ENCODE data around the gene RHOU.

DNA sequence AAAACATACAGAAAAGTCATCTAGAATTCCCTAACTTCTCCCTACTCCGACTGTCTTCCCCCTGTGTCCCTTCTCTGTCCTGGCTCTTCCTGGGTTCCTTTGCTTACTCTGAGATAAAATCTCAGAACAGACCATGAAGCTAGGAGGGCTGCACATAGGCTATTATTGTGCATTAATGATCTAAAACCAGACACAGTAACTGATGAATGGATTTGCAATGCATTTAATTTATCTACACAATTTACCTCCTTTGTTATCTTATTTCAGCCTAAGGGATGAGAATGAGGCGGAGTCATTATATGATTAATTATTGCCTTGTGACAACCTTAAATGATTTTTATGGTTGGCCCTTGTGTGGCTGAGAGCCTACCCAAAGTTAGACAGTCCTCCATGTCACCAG is 14.5 kb downstream of the RHOU start:
- no peak for TF ChIP-seq JUNB (IDR thresholded peaks at IDR 0.05)
- TF ChIP-seq SMC3 (IDR thresholded peaks at IDR 0.05) = no peak
- TF ChIP-seq, protein P1, sequence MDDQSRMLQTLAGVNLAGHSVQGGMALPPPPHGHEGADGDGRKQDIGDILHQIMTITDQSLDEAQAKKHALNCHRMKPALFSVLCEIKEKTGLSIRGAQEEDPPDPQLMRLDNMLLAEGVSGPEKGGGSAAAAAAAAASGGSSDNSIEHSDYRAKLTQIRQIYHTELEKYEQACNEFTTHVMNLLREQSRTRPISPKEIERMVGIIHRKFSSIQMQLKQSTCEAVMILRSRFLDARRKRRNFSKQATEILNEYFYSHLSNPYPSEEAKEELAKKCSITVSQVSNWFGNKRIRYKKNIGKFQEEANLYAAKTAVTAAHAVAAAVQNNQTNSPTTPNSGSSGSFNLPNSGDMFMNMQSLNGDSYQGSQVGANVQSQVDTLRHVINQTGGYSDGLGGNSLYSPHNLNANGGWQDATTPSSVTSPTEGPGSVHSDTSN (IDR thresholded peaks at IDR 0.05) = no peak
- TF ChIP-seq, protein P2, sequence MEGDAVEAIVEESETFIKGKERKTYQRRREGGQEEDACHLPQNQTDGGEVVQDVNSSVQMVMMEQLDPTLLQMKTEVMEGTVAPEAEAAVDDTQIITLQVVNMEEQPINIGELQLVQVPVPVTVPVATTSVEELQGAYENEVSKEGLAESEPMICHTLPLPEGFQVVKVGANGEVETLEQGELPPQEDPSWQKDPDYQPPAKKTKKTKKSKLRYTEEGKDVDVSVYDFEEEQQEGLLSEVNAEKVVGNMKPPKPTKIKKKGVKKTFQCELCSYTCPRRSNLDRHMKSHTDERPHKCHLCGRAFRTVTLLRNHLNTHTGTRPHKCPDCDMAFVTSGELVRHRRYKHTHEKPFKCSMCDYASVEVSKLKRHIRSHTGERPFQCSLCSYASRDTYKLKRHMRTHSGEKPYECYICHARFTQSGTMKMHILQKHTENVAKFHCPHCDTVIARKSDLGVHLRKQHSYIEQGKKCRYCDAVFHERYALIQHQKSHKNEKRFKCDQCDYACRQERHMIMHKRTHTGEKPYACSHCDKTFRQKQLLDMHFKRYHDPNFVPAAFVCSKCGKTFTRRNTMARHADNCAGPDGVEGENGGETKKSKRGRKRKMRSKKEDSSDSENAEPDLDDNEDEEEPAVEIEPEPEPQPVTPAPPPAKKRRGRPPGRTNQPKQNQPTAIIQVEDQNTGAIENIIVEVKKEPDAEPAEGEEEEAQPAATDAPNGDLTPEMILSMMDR (IDR thresholded peaks at IDR 0.05) = no peak
- no peak for TF ChIP-seq ESRRA (IDR thresholded peaks at IDR 0.05; ENCODE audit: borderline replicate concordance, low read length)
- TF ChIP-seq EHMT2 (IDR thresholded peaks at IDR 0.05; ENCODE audit: low read depth) = no peak
- TF ChIP-seq NR3C1 (IDR thresholded peaks at IDR 0.05) = no peak
- TF ChIP-seq POLR2A (IDR thresholded peaks at IDR 0.05; ENCODE audit: low read length) = no peak
- TF ChIP-seq ZNF302 (CRISPR knock-in tag; IDR thresholded peaks at IDR 0.05) = no peak
- TF ChIP-seq HDAC2 (IDR thresholded peaks at IDR 0.05) = no peak

Measured in A549 (cell line).